HG03558 (cell line): ENCODE results near the gene LDAF1.
"Not testable (repeated sequence)": the region's sequence is repeated elsewhere in the genome, so short reads cannot be mapped to it uniquely, and the experiment has no call there.

ENCODE experiments used
- ATAC-seq: cut with Tn5 transposase; IDR thresholded peaks from one replicate; pipeline ENCODE4 v1.9.1; 2021; ENCODE audit warnings: moderate number of reproducible peaks; ENCODE audit not compliant: unreplicated experiment; ENCODE audit errors: extremely low read depth

LDAF1 gene

DNA sequence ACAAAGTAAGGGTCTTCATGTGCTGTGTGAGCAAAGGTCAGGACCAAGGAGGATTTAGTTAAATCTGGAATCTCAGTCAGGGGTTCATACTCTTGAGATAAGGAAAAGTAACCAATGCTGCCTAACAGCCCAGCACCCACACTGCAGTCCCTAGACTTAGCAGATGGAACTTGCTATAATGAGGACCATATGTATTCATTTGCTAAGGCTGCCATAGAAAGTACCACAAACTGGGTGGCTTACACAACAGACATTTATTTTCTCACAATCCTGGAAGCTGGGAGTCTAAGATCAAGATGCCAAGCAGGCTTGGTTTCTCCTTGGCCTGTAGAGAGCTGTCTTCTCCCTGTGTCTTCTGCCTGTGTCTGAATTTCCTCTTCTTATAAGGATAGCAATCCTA lies 32.1 kb downstream of the LDAF1 start:
- no peak for ATAC-seq

- ATAC-seq: no peak
Measured at GRCh38 chr16:21192991-21193390, 34.5 kb downstream of the LDAF1 start.

DNA sequence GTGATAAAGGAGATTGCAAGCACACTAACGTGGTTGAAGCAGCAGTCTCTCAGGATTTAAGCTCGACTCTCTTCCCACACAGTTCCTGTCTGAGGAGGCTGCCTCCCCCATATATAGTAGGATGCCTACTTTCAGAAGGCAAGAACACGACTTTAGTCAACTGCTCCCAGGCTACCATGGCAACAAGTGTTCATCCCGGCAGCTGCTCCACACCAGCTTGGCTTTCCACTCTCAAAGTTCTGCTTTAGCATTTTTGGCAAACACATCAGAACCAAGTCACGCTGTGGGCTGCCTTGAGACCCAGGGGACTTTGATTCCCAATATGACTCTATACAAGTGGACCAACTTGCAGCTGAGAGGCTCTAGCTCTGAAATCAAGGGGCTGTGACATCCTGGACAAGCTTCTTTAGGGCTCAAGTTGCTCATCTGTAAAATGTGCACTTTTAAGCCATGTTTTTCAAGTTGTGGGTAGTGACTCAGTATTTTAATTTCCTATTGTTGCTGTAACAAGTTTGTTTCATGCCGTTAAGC lies 36.4 kb downstream of the LDAF1 start:
- no peak for ATAC-seq

GRCh38 chr16:21195330-21195729 lies 36.9 kb downstream of the LDAF1 start:
- not testable (repeated sequence) for ATAC-seq

DNA sequence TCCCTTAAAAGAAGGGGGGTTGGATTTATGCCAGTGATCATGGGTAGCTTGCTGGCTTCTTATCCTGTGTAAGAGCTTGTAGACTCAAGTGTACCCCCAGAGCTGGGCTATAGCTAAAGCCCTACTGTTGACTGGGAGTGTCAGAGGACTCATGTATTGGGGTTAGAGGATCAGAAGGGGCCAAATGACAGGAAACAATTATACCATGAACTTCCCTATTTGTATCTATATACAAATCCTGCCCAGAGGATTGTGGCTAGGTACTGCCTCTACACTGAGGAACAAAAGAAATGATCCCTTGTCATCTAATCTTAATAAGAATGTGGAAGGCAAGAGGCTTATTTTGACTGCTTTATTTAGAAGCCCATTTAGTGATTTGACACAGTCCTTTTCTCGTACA lies 38.6 kb downstream of the LDAF1 start:
- ATAC-seq: no peak

GRCh38 chr16:21197621-21198020 lies 39.1 kb downstream of the LDAF1 start:
- ATAC-seq: no peak

DNA sequence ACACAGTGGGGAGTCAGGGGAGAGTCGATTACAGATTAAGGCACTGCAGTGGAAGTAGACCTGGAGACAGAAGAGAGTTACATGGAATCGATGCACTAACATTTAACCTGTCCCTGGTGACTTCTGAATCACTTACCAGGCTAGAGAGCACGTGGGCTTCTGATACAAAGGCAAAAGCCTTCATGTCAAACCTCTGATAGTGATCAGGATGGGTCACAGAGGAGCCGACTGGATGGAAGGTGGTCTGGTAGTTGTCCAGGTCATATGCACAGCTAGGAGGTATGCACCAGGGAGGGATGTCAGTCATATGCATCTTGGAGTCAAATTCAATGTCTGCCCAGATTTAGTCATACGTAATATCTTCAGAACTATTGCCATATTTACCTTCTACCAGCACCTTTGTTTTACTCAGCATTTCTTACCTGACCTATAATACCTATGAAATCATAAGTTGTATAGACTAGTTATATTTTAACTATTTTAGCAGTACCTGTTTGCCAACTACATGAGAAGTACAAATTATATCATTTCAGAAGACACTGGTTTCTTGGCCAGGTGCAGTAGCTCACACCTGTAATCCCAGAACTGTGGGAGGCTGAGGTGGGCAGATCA lies 41.2 kb downstream of the LDAF1 start:
- ATAC-seq: no peak

- ATAC-seq: no peak
Measured at GRCh38 chr16:21203155-21203797, 44.8 kb downstream of the LDAF1 start.

DNA sequence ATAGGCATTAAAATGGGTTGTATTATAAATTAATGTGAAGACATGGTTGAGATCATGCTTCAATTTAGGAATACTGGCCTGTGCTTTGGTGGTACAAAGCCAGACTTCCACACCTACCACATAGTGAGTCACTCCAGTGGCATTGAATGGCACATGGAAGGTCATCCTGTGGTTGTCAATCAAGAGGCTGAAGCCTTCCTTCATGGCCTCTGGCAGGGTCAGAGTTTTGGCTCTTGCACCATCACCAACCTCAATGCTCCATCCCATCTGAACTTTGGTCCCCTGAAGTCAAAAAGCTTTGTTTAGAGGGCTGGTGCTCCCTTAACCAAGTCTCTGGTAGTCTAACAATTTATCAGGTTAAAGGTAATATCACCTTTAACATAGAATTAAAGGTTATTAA lies 46.8 kb downstream of the LDAF1 start:
- ATAC-seq: no peak

- ATAC-seq: no peak
Measured at GRCh38 chr16:21206550-21206949, 48.1 kb downstream of the LDAF1 start.

DNA sequence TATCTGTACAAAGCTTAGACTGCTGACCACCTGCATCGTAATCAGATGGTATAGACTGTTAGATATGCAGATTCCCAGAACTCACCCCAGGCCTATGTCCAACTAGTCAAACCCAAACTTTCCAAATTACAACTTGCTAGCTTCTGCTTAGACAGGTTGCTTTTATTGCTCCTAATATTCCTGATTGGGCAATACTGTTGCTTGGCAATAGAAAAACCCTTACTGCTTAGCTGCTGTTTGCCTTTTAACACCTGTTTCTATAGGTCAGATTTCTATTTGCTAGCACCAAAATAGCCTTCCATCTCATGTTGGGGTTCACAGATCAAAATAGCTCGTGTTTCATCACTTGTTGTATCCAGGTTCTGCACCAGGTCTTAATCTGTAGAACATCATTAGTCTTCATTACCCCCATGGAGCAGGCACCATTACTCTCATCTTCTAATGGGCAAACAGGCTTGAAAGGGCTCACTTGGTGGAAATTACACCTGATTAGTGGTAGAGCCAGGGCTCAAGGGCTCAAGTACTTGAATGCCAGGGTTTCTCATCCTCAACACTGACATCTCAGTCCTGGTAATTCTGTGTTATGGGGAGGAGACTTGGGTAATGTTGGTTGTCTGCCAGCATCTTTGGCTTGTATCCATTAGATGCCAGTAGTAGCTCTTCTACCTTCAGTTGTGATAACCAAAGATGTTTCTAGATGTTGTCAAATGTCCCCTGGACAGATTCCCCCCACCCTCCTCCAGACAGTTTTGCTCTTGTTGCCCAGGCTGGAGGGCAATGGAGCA lies 50.2 kb downstream of the LDAF1 start:
- no peak for ATAC-seq

DNA sequence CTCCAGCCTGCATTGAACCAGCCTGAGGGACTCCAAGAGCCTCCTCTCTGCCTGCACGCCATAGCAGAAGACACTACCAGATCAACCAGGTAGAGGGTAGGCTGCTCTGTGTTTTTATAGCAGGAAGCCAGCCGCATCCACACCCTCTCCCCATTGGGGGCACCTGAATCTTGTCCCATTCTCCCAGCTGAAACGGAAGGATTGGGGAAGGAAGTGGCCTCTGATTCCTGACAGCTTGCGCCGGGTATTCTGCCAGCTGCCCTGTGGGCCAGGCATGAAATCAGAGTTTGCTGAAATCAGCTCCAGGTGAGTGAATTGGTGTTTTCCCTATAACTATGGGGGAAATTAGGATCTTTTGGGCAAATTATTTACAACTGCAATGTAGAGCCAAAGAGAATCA lies 53.0 kb downstream of the LDAF1 start, which contains the start of gene ZP2:
TSS of gene ZP2 (minus strand) at position 89 of the 400 bp plus-strand sequence. CDS start at position 62, 27 bp downstream.
- ATAC-seq: no peak

DNA sequence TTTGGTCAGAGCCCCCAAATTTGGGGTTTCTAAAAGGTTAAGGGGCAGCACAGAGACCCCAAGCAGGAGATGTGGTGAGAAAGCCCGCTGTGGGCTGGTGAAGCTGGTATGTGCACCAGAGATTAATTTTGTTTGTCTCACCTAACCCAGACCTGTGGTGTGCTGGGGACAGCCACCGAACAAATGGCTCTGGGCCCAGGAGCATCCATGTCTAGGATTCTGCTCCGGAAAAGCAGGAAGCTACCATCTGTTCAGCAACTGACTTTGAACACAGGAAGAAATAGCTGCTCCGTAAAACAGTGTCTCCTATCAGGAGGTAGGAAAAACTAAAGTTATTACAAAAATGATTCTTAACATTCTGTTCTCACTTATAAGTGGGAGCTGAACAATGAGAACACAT lies 55.6 kb downstream of the LDAF1 start:
- ATAC-seq: no peak

DNA sequence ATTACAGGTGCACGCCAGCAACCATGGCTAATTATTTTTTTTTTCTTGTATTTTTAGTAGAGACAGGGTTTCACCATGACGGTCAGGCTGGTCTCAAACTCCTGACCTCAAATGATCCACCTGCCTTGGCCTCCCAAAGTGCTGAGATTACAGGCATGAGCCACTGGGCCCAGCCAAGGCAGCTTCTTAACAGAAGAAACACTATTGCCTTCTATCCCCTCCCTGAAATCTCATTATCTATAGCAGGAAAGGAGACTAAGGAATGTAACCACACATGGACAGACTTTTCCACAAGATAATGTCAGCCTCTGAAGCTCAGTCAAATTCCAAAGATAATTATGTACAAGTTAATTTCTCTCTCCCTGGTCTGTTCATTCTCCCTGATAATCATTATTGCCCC lies 58.6 kb downstream of the LDAF1 start:
- ATAC-seq: no peak

DNA sequence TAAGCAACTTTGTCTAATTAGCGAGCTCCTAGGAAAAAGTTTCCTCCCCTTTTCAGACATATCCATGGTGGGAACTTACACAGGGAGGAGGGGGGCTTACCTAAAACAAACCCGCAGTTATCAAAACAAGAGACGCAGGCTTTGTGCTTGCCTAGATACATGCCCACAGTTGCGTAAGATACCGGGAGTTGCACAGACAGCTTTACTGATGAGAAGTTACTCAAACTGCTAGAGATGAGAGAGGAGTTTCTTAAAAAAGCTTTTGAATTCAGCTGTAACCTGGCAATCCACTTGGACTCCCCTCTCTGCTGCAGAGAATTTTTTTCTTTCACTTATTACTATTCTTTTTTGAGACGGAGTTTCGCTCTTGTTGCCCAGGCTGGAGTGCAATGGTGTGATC lies 59.7 kb downstream of the LDAF1 start:
- no peak for ATAC-seq

GRCh38 chr16:21219551-21219950 lies 61.1 kb downstream of the LDAF1 start:
- no peak for ATAC-seq

GRCh38 chr16:21222495-21223337 lies 64.2 kb downstream of the LDAF1 start:
- ATAC-seq: no peak

- no peak for ATAC-seq
Measured at GRCh38 chr16:21223787-21224186, 65.3 kb downstream of the LDAF1 start.

DNA sequence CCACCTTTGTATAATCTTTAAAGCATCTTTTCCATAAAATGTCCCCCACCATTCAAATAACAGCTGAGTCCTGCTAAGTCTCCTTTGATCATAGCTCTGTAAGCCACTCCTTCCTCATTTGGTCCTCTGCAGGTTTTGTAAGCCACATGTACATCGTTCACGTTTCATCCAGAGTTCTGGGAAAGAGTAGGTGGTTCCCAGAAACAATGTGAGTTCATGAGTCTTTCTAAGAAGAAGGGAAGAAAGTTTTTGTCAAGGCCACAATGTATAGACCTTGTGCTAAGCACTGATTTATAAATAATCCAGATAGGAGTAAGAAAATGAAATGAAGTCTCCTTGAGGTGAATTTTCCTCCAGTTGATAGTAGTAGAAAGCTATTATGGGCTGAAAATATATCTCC lies 66.3 kb downstream of the LDAF1 start:
- ATAC-seq: no peak

- ATAC-seq: no peak
Measured at GRCh38 chr16:21226749-21227148, 68.3 kb downstream of the LDAF1 start.
